T-cell (primary cell): Measurements from ENCODE around the gene OCA2. TPM values are rescaled to one million over a fixed set of nuclear protein-coding genes. Genes with fewer than 3 reads are reported as not detected.
"Not testable (repeated sequence)": the region's sequence is repeated elsewhere in the genome, so short reads cannot be mapped to it uniquely, and the experiment has no call there.

Experiments
- ATAC-seq, 4 experiments: fragments of 200-7000 bp in 3 of 4; fragments of 150-1000 bp in 1 of 4; cut with Tn5 transposase; replicated peaks in 1 of 4; 1 replicate in 3 of 4; 2 replicates in 1 of 4; pipeline ENCODE4 v1.10.0; 2021; ENCODE audit warnings: moderate library complexity in 3 of 4, mild to moderate bottlenecking in 2 of 4, moderate number of reproducible peaks in 1 of 4
- CTCF ChIA-PET, 2 donors: fragments of 300-600 bp; sonication (Branson Sonifier 250); formaldehyde crosslinking; loops; one replicate each; lab custom pipeline; 2022; ENCODE audit warnings: antibody characterized with exemption in 2 of 2; lab: Charles Lee
- POLR2A ChIA-PET, 2 donors: fragments of 300-600 bp; sonication (Branson Sonifier 250); formaldehyde crosslinking; loops; one replicate each; lab custom pipeline; 2022; ENCODE audit warnings: antibody characterized with exemption in 2 of 2; lab: Charles Lee
- DNase-seq, 35 experiments: peaks; one replicate each; pipeline versions ENCODE4 v3.0.0 to v3.0.0-alpha.2; 2013 to 2023
- H3K27ac ChIP-seq: one replicate; pipeline ENCODE4 v1.5.1; 2013; ENCODE audit warnings: low read length
- H3K27me3 ChIP-seq, 2 experiments: replicated peaks in 1 of 2; 1 replicate in 1 of 2; 2 replicates in 1 of 2; pipeline versions ENCODE4 v1.6.1 to v1.7.0; 2013; ENCODE audit warnings: low read length in 1 of 2, mixed read lengths in 1 of 2; ENCODE audit not compliant: control insufficient read depth in 2 of 2, insufficient read depth in 2 of 2; ENCODE audit errors: extremely low read depth in 1 of 2
- H3K36me3 ChIP-seq, 2 donors: 1 replicate in 1 of 2; 2 replicates in 1 of 2; pipeline versions ENCODE4 v1.6.1 to v1.7.0; 2013; ENCODE audit warnings: low read length in 1 of 2; ENCODE audit not compliant: control insufficient read depth in 2 of 2, insufficient read depth in 1 of 2; ENCODE audit errors: extremely low read depth in 1 of 2
- H3K4me1 ChIP-seq, 2 experiments: 1 replicate in 1 of 2; 2 replicates in 1 of 2; pipeline versions ENCODE4 v1.6.1 to v1.7.0; 2013; ENCODE audit warnings: low read length in 2 of 2, mixed read lengths in 1 of 2; ENCODE audit not compliant: insufficient read depth in 2 of 2, control insufficient read depth in 1 of 2; ENCODE audit errors: extremely low read depth in 1 of 2
- H3K4me3 ChIP-seq, 2 donors: 1 replicate in 1 of 2; 2 replicates in 1 of 2; pipeline versions ENCODE4 v1.5.1 to v1.7.0; 2013; ENCODE audit warnings: mild to moderate bottlenecking in 2 of 2, low read length in 1 of 2, moderate library complexity in 1 of 2; ENCODE audit not compliant: control insufficient read depth in 1 of 2; ENCODE audit errors: extremely low read depth in 1 of 2
- H3K9me3 ChIP-seq: 2 replicates; pipeline ENCODE4 v1.7.0; 2013
- H3K27ac Mint-ChIP-seq, 2 donors: one replicate each; pipeline ENCODE4 v1.8.0; 2020 to 2021; ENCODE audit warnings: mild to moderate bottlenecking in 2 of 2, mixed read lengths in 2 of 2
- H3K27me3 Mint-ChIP-seq, 2 donors: one replicate each; pipeline ENCODE4 v1.8.0; 2021 to 2022; ENCODE audit warnings: mixed read lengths in 2 of 2
- H3K36me3 Mint-ChIP-seq: one replicate; pipeline ENCODE4 v1.8.0; 2021; ENCODE audit warnings: mixed read lengths
- H3K4me1 Mint-ChIP-seq, 3 donors: one replicate each; pipeline ENCODE4 v1.8.0; 2020 to 2022; ENCODE audit warnings: mixed read lengths in 3 of 3, mild to moderate bottlenecking in 1 of 3
- H3K4me3 Mint-ChIP-seq, 3 donors: one replicate each; pipeline ENCODE4 v1.8.0; 2020 to 2022; ENCODE audit warnings: mild to moderate bottlenecking in 3 of 3, mixed read lengths in 3 of 3, moderate library complexity in 3 of 3
- H3K9me3 Mint-ChIP-seq, 3 donors: one replicate each; pipeline ENCODE4 v1.8.0; 2020 to 2022; ENCODE audit warnings: mixed read lengths in 3 of 3
- WGBS: methylation state at CpG from one replicate; pipeline ENCODE4 v1.1.5; 2013; ENCODE audit warnings: missing lambda C conversion rate; ENCODE audit not compliant: insufficient coverage; 5-methylcytosine and 5-hydroxymethylcytosine counted together
- total RNA-seq, 35 experiments: library from RNA in 6 of 35; stranded (reverse) in 6 of 35; fragments of 120-200 nt in 1 of 35; gene quantifications; one replicate each; pipeline versions ENCODE4 v1.2.1 to v1.2.4 and lab custom pipeline; 2013 to 2026

The OCA2 gene
- total RNA-seq, 5 donors from 2014 or later (not counting 1 experiment from before 2014, with no cell fraction given): 0.19 to 0.67 TPM; not detected in 3

DNA sequence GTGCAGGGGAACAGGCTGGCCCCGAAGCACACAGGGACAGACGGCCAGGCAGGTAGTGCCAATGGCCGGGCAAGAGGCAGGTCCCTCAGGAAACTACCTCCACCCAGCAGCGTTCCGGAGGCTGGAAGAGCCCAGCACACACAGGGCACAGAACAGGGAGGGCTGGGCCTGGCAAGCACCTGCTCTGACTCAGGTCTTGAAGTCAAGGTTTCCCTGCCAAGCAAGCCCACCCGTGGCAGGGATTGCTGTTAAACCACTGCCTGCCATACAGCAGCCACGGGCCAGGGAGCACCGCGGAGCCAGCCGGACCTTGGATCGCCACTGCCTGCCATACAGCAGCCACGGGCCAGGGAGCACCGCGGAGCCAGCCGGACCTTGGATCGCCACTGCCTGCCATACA lies 22.5 kb upstream of the OCA2 start:
- H3K36me3 Mint-ChIP-seq: peaks cover 43% of the 10 kb centered on the region
- CTCF ChIA-PET, H3K27ac ChIP-seq, H3K4me3 Mint-ChIP-seq, H3K4me3 ChIP-seq, H3K27ac Mint-ChIP-seq, H3K4me1 ChIP-seq, H3K9me3 ChIP-seq, H3K27me3 ChIP-seq, H3K27me3 Mint-ChIP-seq, POLR2A ChIA-PET, H3K9me3 Mint-ChIP-seq, ATAC-seq, DNase-seq: not testable (repeated sequence)
- 100% methylated on average over 5 of the region's 16 CpGs for WGBS
- H3K4me1 Mint-ChIP-seq: peaks cover 2 to 11% (median 2%) of the 10 kb centered on the region in 3 donors
- H3K36me3 ChIP-seq: peaks cover under 1 to 40% of the 10 kb centered on the region in 2 donors

GRCh38 chr15:28120359-28120640 lies 21.2 kb upstream of the OCA2 start:
- no peaks in the 10 kb centered on the region for H3K9me3 ChIP-seq

GRCh38 chr15:28118531-28118930 lies 19.4 kb upstream of the OCA2 start:
- H3K9me3 Mint-ChIP-seq: no peaks in the 10 kb centered on the region
- DNase-seq: no peak
- peaks cover 6 to 45% of the 10 kb centered on the region in 2 donors for H3K36me3 ChIP-seq
- H3K36me3 Mint-ChIP-seq: peaks cover 48% of the 10 kb centered on the region
- peaks cover 0 to 3% (median 2%) of the 10 kb centered on the region in 3 donors for H3K4me1 Mint-ChIP-seq
- no peaks in the 10 kb centered on the region for H3K9me3 ChIP-seq
- no peak for ATAC-seq
- no peak overlapping the region for H3K27ac ChIP-seq
- H3K4me3 ChIP-seq: no peak overlapping the region
- no peaks in the 10 kb centered on the region for H3K27me3 Mint-ChIP-seq
- no peak overlapping the region for H3K4me3 Mint-ChIP-seq
- ChIA-PET POLR2A (no interaction called here), CTCF (interaction anchor here in 1 of 2 donors (0.7 kb wide), 1 partner anchor 12 kb away, joined by 4 read pairs; no protein-coding TSS in a partner anchor)
- H3K4me1 ChIP-seq: no peaks in the 10 kb centered on the region
- H3K27ac Mint-ChIP-seq: no peak overlapping the region
- no peaks in the 10 kb centered on the region for H3K27me3 ChIP-seq
- 100% methylated on average over 8 of the region's 10 CpGs for WGBS

More at GRCh38 chr15:28120359-28120640, 21.2 kb upstream of the OCA2 start:
- H3K4me3 Mint-ChIP-seq: no peak overlapping the region
- H3K27me3 ChIP-seq: no peaks in the 10 kb centered on the region
- peaks cover 0 to 5% (median 2%) of the 10 kb centered on the region in 3 donors for H3K4me1 Mint-ChIP-seq
- WGBS: 100% methylated on average over 1 of the region's 4 CpGs
- no peak overlapping the region for H3K4me3 ChIP-seq
- H3K27ac Mint-ChIP-seq: no peak overlapping the region
- no peaks in the 10 kb centered on the region for H3K4me1 ChIP-seq
- no peaks in the 10 kb centered on the region for H3K27me3 Mint-ChIP-seq
- no peak for ATAC-seq
- no peak overlapping the region for H3K27ac ChIP-seq
- ChIA-PET CTCF (no interaction called here), POLR2A (no interaction called here)
- DNase-seq: no peak
- H3K36me3 ChIP-seq: peaks cover 6 to 44% of the 10 kb centered on the region in 2 donors
- peaks cover 49% of the 10 kb centered on the region for H3K36me3 Mint-ChIP-seq
- no peaks in the 10 kb centered on the region for H3K9me3 Mint-ChIP-seq

DNA sequence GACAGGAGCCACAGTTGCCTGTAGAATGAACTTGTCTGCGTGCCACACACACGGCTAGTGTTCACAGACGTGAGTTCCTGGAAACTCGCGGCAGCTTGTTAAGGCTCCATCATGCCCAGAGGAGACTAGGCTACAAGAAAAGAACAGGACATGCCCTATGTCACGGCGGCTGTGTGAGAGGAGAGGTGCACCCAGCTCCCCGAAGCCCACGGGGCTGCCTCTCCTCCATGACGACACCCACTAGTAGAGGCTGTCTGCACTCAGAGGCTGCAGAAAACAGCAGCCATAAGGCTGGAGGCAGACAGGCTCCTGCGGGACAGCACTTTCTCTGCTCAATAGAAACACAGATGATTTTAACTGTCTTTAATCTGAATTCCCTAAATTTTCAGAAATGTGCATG lies 19.0 kb upstream of the OCA2 start:
- CTCF ChIA-PET: no interaction called here
- H3K9me3 ChIP-seq: no peaks in the 10 kb centered on the region
- H3K4me3 ChIP-seq: no peak overlapping the region
- Mint-ChIP-seq H3K27me3 (no peaks in the 10 kb centered on the region), H3K4me3 (no peak overlapping the region), H3K4me1 (no peaks in the 10 kb centered on the region), H3K9me3 (no peaks in the 10 kb centered on the region), H3K27ac (no peak overlapping the region), H3K36me3 (peaks cover 48% of the 10 kb centered on the region)
- POLR2A ChIA-PET: interaction anchor here in 1 of 2 donors (0.6 kb wide), 1 partner anchor 76 kb away, joined by 6 read pairs; no protein-coding TSS in a partner anchor
- no peak overlapping the region for H3K27ac ChIP-seq
- DNase-seq (no peak), ATAC-seq (no peak)
- H3K4me1 ChIP-seq: no peaks in the 10 kb centered on the region
- WGBS: 95% methylated on average over 7 of the region's 11 CpGs
- no peaks in the 10 kb centered on the region for H3K27me3 ChIP-seq
- H3K36me3 ChIP-seq: peaks cover 10 to 47% of the 10 kb centered on the region in 2 donors

DNA sequence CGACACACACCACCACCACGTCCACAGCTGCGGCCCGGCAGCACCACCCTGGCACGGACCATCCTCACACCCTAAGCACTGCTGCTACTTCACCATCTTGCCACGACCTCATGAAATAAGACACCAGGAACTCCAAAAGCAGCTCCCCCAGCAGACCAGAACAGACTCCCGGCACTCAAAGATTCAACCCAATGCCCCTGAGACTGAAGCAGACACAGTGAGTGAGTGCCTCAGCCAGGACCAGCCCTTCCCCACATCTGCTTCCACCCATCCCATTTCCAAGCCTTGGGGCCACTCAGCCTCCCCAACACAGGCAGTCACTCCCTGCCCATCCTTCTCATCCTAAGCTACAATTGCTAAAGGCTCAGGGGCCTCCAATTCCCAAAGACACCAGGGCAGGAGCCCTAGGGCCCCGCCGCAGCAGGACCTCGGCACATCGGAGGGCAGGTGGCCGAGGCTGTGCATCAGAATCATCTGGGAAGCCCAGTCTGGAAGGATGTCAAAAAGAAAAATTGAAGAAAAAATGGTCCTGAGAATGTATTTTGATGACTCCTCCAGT lies 18.4 kb upstream of the OCA2 start:
- WGBS: 100% methylated on average over 7 of the region's 12 CpGs
- H3K4me1 ChIP-seq: no peaks in the 10 kb centered on the region
- Mint-ChIP-seq H3K27me3 (no peaks in the 10 kb centered on the region), H3K9me3 (no peaks in the 10 kb centered on the region), H3K4me3 (no peak overlapping the region), H3K36me3 (peaks cover 48% of the 10 kb centered on the region), H3K4me1 (no peaks in the 10 kb centered on the region), H3K27ac (no peak overlapping the region)
- H3K27ac ChIP-seq: no peak overlapping the region
- no peaks in the 10 kb centered on the region for H3K27me3 ChIP-seq
- DNase-seq (no peak), ATAC-seq (no peak)
- ChIA-PET CTCF (no interaction called here), POLR2A (interaction anchor here in 1 of 2 donors (0.6 kb wide), 1 partner anchor 75 kb away, joined by 6 read pairs; no protein-coding TSS in a partner anchor)
- no peaks in the 10 kb centered on the region for H3K9me3 ChIP-seq
- no peak overlapping the region for H3K4me3 ChIP-seq
- peaks cover 13 to 50% of the 10 kb centered on the region in 2 donors for H3K36me3 ChIP-seq

GRCh38 chr15:28116521-28117431 lies 17.7 kb upstream of the OCA2 start:
- 98% methylated on average over 33 of the region's 42 CpGs for WGBS
- H3K36me3 ChIP-seq: peaks cover 15 to 57% of the 10 kb centered on the region in 2 donors
- Mint-ChIP-seq H3K4me1 (no peaks in the 10 kb centered on the region), H3K27me3 (no peaks in the 10 kb centered on the region), H3K4me3 (no peak overlapping the region), H3K9me3 (no peaks in the 10 kb centered on the region), H3K36me3 (peaks cover 56% of the 10 kb centered on the region), H3K27ac (no peak overlapping the region)
- ChIA-PET CTCF (no interaction called here), POLR2A (no interaction called here)
- ATAC-seq: no peak
- H3K4me3 ChIP-seq: no peak overlapping the region
- no peak overlapping the region for H3K27ac ChIP-seq
- DNase-seq: no peak
- no peaks in the 10 kb centered on the region for H3K4me1 ChIP-seq
- no peaks in the 10 kb centered on the region for H3K27me3 ChIP-seq
- H3K9me3 ChIP-seq: no peaks in the 10 kb centered on the region
